OCI-LY3 (cell line): ENCODE results near the gene GPHN.

Source experiments
- EZH2phosphoT487 ChIP-seq: fragments of 200-600 bp; shearing (Covaris generic); IDR thresholded peaks from 2 replicates; pipeline ENCODE4 v1.6.1; 2018; ENCODE audit warnings: antibody characterized with exemption, mixed run types, low read depth
- TF ChIP-seq, protein P1 (sequence below): fragments of 200-600, 300-600 bp; sonication (generic); IDR thresholded peaks from 2 replicates; pipeline ENCODE4 v1.5.1; 2014; ENCODE audit warnings: antibody characterized with exemption, low read length, low read depth

DNA sequence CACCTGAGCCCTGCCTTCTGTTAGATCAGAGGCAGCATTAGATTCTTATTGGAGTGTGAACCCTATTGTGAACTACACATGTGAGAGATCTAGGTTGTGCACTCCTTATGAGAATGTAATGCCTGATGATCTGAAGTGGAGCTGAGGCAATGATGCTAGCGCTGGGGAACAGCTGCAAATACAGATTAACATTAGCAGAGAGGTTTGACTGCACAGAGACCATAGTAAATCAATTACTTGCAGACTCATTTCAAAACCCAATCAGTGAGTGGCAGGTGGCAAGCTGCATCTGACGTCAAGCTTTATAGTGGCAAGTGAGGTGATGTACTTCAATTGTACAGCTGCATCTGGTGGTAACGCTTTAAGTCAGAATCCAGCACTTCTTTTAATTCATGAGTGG, 141.6 kb downstream of the GPHN start:
- TF ChIP-seq, protein P1, sequence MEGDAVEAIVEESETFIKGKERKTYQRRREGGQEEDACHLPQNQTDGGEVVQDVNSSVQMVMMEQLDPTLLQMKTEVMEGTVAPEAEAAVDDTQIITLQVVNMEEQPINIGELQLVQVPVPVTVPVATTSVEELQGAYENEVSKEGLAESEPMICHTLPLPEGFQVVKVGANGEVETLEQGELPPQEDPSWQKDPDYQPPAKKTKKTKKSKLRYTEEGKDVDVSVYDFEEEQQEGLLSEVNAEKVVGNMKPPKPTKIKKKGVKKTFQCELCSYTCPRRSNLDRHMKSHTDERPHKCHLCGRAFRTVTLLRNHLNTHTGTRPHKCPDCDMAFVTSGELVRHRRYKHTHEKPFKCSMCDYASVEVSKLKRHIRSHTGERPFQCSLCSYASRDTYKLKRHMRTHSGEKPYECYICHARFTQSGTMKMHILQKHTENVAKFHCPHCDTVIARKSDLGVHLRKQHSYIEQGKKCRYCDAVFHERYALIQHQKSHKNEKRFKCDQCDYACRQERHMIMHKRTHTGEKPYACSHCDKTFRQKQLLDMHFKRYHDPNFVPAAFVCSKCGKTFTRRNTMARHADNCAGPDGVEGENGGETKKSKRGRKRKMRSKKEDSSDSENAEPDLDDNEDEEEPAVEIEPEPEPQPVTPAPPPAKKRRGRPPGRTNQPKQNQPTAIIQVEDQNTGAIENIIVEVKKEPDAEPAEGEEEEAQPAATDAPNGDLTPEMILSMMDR: no peak
- TF ChIP-seq EZH2phosphoT487: no peak
